IMR-90 (cell line): Measurements from ENCODE around the gene ABI3. TPM values are rescaled to one million over a fixed set of nuclear protein-coding genes. Genes with fewer than 3 reads are reported as not detected.

Experiments used
- ATAC-seq: fragments of 200-7000 bp; cut with Tn5 transposase; 2 replicates; pipeline ENCODE4 v1.9.1; 2020; ENCODE audit warnings: low read depth, mild to moderate bottlenecking, moderate library complexity
- BruUV-seq: library from RNA; stranded (reverse); fragments of 400-500 nt; replicated peaks from 2 replicates; lab custom pipeline; 2021; lab: Mats Ljungman, UMichigan
- CTCF ChIA-PET: fragments of 300-600 bp; formaldehyde crosslinking; extraction: SDS; loops from one replicate; lab custom pipeline; 2021; ENCODE audit warnings: antibody characterized with exemption; lab: Yijun Ruan, JAX
- POLR2A ChIA-PET: fragments of 300-600 bp; sonication (Branson Sonifier 250); formaldehyde crosslinking; loops from one replicate; lab custom pipeline; 2022; ENCODE audit warnings: antibody characterized with exemption; ENCODE audit not compliant: unreplicated experiment; lab: Charles Lee
- DNase-seq: peaks from one replicate; pipeline ENCODE4 v3.0.0; 2013
- H2AFZ ChIP-seq: replicated peaks from 2 replicates; pipeline ENCODE3; 2013; ENCODE audit warnings: low read length, mild to moderate bottlenecking; ENCODE audit not compliant: poor library complexity
- H2AK5ac ChIP-seq: 2 replicates; pipeline ENCODE4 v1.6.1; 2013; ENCODE audit warnings: low read depth, low read length, inconsistent platforms
- H2AK9ac ChIP-seq: replicated peaks from 2 replicates; pipeline ENCODE3; 2013; ENCODE audit warnings: mild to moderate bottlenecking, low read depth, low read length, moderate library complexity; ENCODE audit not compliant: poor library complexity
- H2BK120ac ChIP-seq: 2 replicates; pipeline ENCODE4 v1.6.1; 2013; ENCODE audit warnings: low read depth, low read length, inconsistent platforms
- H2BK15ac ChIP-seq: 3 replicates; pipeline ENCODE4 v1.6.1; 2013; ENCODE audit warnings: low read depth, low read length, inconsistent platforms
- H2BK20ac ChIP-seq: 2 replicates; pipeline ENCODE4 v1.6.1; 2013; ENCODE audit warnings: low read depth, mild to moderate bottlenecking, inconsistent platforms, low read length, moderate library complexity
- H2BK5ac ChIP-seq: 2 replicates; pipeline ENCODE4 v1.6.1; 2013; ENCODE audit warnings: mild to moderate bottlenecking, low read depth, low read length, inconsistent platforms; ENCODE audit not compliant: poor library complexity, severe bottlenecking
- H3K14ac ChIP-seq: replicated peaks from 2 replicates; pipeline ENCODE4 v1.6.1; 2013; ENCODE audit warnings: low read depth, low read length, inconsistent platforms
- H3K18ac ChIP-seq: 2 replicates; pipeline ENCODE4 v1.6.1; 2013; ENCODE audit warnings: low read depth, low read length, control low read depth
- H3K23ac ChIP-seq: 2 replicates; pipeline ENCODE4 v1.6.1; 2013; ENCODE audit warnings: low read depth, low read length, inconsistent platforms
- H3K27ac ChIP-seq: 2 replicates; pipeline ENCODE4 v1.5.1; 2013; ENCODE audit warnings: mild to moderate bottlenecking, control low read depth, low read length; ENCODE audit not compliant: insufficient read depth
- H3K27me3 ChIP-seq: 2 replicates; pipeline ENCODE4 v1.6.1; 2013; ENCODE audit warnings: low read length; ENCODE audit not compliant: control insufficient read depth, insufficient read depth
- H3K36me3 ChIP-seq: 2 replicates; pipeline ENCODE4 v1.6.1; 2013; ENCODE audit warnings: low read length, mixed read lengths; ENCODE audit not compliant: control insufficient read depth, insufficient read depth
- H3K4ac ChIP-seq: 2 replicates; pipeline ENCODE4 v1.6.1; 2013; ENCODE audit warnings: low read depth, low read length, inconsistent platforms
- H3K4me1 ChIP-seq: 2 replicates; pipeline ENCODE4 v1.6.1; 2013; ENCODE audit warnings: low read length, mixed read lengths; ENCODE audit not compliant: control insufficient read depth, insufficient read depth
- H3K4me2 ChIP-seq: 2 replicates; pipeline ENCODE4 v1.6.1; 2013; ENCODE audit warnings: low read depth, mild to moderate bottlenecking, control low read depth, low read length, moderate library complexity
- H3K4me3 ChIP-seq: 2 replicates; pipeline ENCODE4 v1.5.1; 2013; ENCODE audit warnings: low read depth, mild to moderate bottlenecking, control low read depth, low read length, moderate library complexity; ENCODE audit not compliant: insufficient read depth
- H3K56ac ChIP-seq: 2 replicates; pipeline ENCODE4 v1.6.1; 2013; ENCODE audit warnings: low read length, inconsistent platforms; ENCODE audit not compliant: insufficient read depth; ENCODE audit errors: extremely low read depth
- H3K79me1 ChIP-seq, 2 experiments: 2 replicates each; pipeline ENCODE4 v1.6.1; 2013; ENCODE audit warnings: low read length in 2 of 2, inconsistent platforms in 1 of 2, low read depth in 1 of 2
- H3K9ac ChIP-seq: 2 replicates; pipeline ENCODE4 v1.6.1; 2013; ENCODE audit warnings: low read depth, low read length, control low read depth
- H3K9me1 ChIP-seq: 2 replicates; pipeline ENCODE4 v1.6.1; 2013; ENCODE audit warnings: low read length, inconsistent platforms; ENCODE audit not compliant: insufficient read depth
- H3K9me3 ChIP-seq: 2 replicates; pipeline ENCODE4 v1.6.1; 2013; ENCODE audit warnings: low read length; ENCODE audit not compliant: control insufficient read depth, insufficient read depth
- H4K20me1 ChIP-seq: 2 replicates; pipeline ENCODE4 v1.6.1; 2013; ENCODE audit warnings: low read length, inconsistent platforms; ENCODE audit not compliant: insufficient read depth
- H4K5ac ChIP-seq: 2 replicates; pipeline ENCODE4 v1.6.1; 2013; ENCODE audit warnings: mild to moderate bottlenecking, low read depth, low read length, control low read depth
- H4K8ac ChIP-seq, 2 experiments: 2 replicates each; pipeline ENCODE4 v1.6.1; 2013; ENCODE audit warnings: low read depth in 2 of 2, low read length in 2 of 2, control low read depth in 1 of 2, inconsistent platforms in 1 of 2
- H4K91ac ChIP-seq: 2 replicates; pipeline ENCODE4 v1.6.1; 2013; ENCODE audit warnings: low read depth, low read length, inconsistent platforms; ENCODE audit not compliant: insufficient read depth
- BHLHE40 ChIP-seq: fragments of 150-350 bp; IDR thresholded peaks from 2 replicates; pipeline ENCODE4 v1.6.1; 2016; ENCODE audit warnings: mild to moderate bottlenecking, low read depth, low read length
- CEBPB ChIP-seq: IDR thresholded peaks from 2 replicates; pipeline ENCODE4 v1.6.1; 2012; ENCODE audit warnings: low read depth, low read length, improper control_type of control experiment
- CHD1 ChIP-seq: IDR thresholded peaks from 2 replicates; pipeline ENCODE4 v1.6.1; 2012; ENCODE audit warnings: low read depth, low read length, improper control_type of control experiment
- CTCF ChIP-seq: conservative IDR thresholded peaks from 2 replicates; pipeline ENCODE4 v1.5.1; 2012; ENCODE audit warnings: mild to moderate bottlenecking, low read depth, low read length, improper control_type of control experiment
- ELK1 ChIP-seq: fragments of 150-350 bp; IDR thresholded peaks from 2 replicates; pipeline ENCODE4 v1.6.1; 2016; ENCODE audit warnings: low read depth, mild to moderate bottlenecking, low read length, moderate library complexity, borderline replicate concordance
- FOS ChIP-seq: fragments of 150-350 bp; IDR thresholded peaks from 2 replicates; pipeline ENCODE4 v1.6.1; 2016; ENCODE audit warnings: low read depth, low read length
- MAFK ChIP-seq: IDR thresholded peaks from 2 replicates; pipeline ENCODE4 v1.6.1; 2012; ENCODE audit warnings: low read depth, low read length, improper control_type of control experiment
- MAZ ChIP-seq: IDR thresholded peaks from 2 replicates; pipeline ENCODE4 v1.6.1; 2012; ENCODE audit warnings: low read depth, mild to moderate bottlenecking, low read length, improper control_type of control experiment, moderate library complexity, borderline replicate concordance
- MXI1 ChIP-seq: IDR thresholded peaks from 2 replicates; pipeline ENCODE4 v1.6.1; 2012; ENCODE audit warnings: low read depth, mild to moderate bottlenecking, low read length, moderate library complexity, borderline replicate concordance
- NFE2L2 ChIP-seq: fragments of 150-350 bp; IDR thresholded peaks from 2 replicates; pipeline ENCODE4 v1.6.1; 2016; ENCODE audit warnings: low read depth, mild to moderate bottlenecking, low read length
- POLR2A ChIP-seq: IDR thresholded peaks from 2 replicates; pipeline ENCODE4 v1.6.1; 2012; ENCODE audit warnings: mild to moderate bottlenecking, low read depth, low read length
- RAD21 ChIP-seq: IDR thresholded peaks from 2 replicates; pipeline ENCODE4 v1.6.1; 2012; ENCODE audit warnings: low read length, improper control_type of control experiment
- RCOR1 ChIP-seq: IDR thresholded peaks from 2 replicates; pipeline ENCODE4 v1.6.1; 2012; ENCODE audit warnings: mild to moderate bottlenecking, low read length, improper control_type of control experiment; ENCODE audit not compliant: insufficient replicate concordance
- RFX5 ChIP-seq: IDR thresholded peaks from 2 replicates; pipeline ENCODE4 v1.8.0; 2012; ENCODE audit warnings: low read depth, mild to moderate bottlenecking, low read length, moderate library complexity
- SMC3 ChIP-seq: fragments of 150-350 bp; IDR thresholded peaks from 2 replicates; pipeline ENCODE4 v1.6.1; 2016; ENCODE audit warnings: low read depth, mild to moderate bottlenecking, antibody characterized with exemption, low read length, moderate library complexity
- USF2 ChIP-seq: fragments of 150-350 bp; IDR thresholded peaks from 2 replicates; pipeline ENCODE4 v1.6.1; 2017; ENCODE audit warnings: mild to moderate bottlenecking, antibody characterized with exemption, low read length, low read depth
- WGBS, 2 experiments: methylation state at CpG; one replicate each; pipeline versions ENCODE4 v1.1.5 to v1.1.7; 2013; ENCODE audit warnings: missing lambda C conversion rate in 2 of 2; ENCODE audit not compliant: insufficient read length in 1 of 2; ENCODE audit errors: extremely low coverage in 2 of 2; 5-methylcytosine and 5-hydroxymethylcytosine counted together
- dilution Hi-C: fragments of 300-500 bp; cut with HindIII; formaldehyde crosslinking; loops from one replicate; pipeline ENCODE4 v1.14.3; 2018; ENCODE audit warnings: low sequenced_read_pairs; ENCODE audit not compliant: unreplicated experiment
- in situ Hi-C: fragments of 300-500 bp; cut with MboI; formaldehyde crosslinking; loops from 3 replicates; pipeline ENCODE4 v1.14.3; 2019; ENCODE audit warnings: low sequenced_read_pairs, inconsistent platforms, mixed read lengths
- intact Hi-C: fragments of 100-400 bp; cut with micrococcal nuclease; formaldehyde crosslinking; loops from 2 replicates; pipeline ENCODE4 v1.10.0; 2022
- polyA plus RNA-seq, 3 experiments: library from polyadenylated mRNA; depleted of rRNA; stranded (reverse); fragments of >200 nt; gene quantifications; 2 replicates each; pipeline ENCODE4 v1.2.3, GENCODE V29; 2012; ENCODE audit warnings: low replicate concordance in 1 of 3
- total RNA-seq: library from RNA; depleted of rRNA; stranded (reverse); fragments of >200 nt; gene quantifications from 2 replicates; pipeline ENCODE4 v1.2.3, GENCODE V29; 2012

The ABI3 gene
- total and polyA plus RNA-seq, 2 of the 4 experiments (the other 2 are of a cell fraction), result 1.1 to 1.2 TPM

- DNase-seq, result no peak
- no peak overlapping the region for H2BK20ac ChIP-seq
- no TSS peak for BruUV-seq
- H3K4ac ChIP-seq, result no peak overlapping the region
- no peak overlapping the region for H4K8ac ChIP-seq
- intact Hi-C loops, result no loop called here
- H3K14ac ChIP-seq, result no peak overlapping the region
- H3K9me3 ChIP-seq, result no peaks in the 10 kb centered on the region
- H3K4me3 ChIP-seq, result no peak overlapping the region
- no peak overlapping the region for H3K56ac ChIP-seq
- no peak overlapping the region for H2AFZ ChIP-seq
- in situ Hi-C loops, result no loop called here
- no peak overlapping the region for H3K18ac ChIP-seq
- no peak for TF ChIP-seq SMC3
- no peak for TF ChIP-seq POLR2A
- no peak for TF ChIP-seq RAD21
- no peak for TF ChIP-seq CEBPB
- TF ChIP-seq CTCF, result no peak
- TF ChIP-seq MAZ, result no peak
- TF ChIP-seq NFE2L2, result no peak
- no peak for TF ChIP-seq FOS
- no peak for TF ChIP-seq ELK1
- no peak for TF ChIP-seq MXI1
- no peak for TF ChIP-seq CHD1
- no peak for TF ChIP-seq RCOR1
- no peak for TF ChIP-seq RFX5
- TF ChIP-seq BHLHE40, result no peak
- TF ChIP-seq USF2, result no peak
- no peak for TF ChIP-seq MAFK
- no peaks in the 10 kb centered on the region for H3K4me1 ChIP-seq
- no peak overlapping the region for H2BK5ac ChIP-seq
- H2BK120ac ChIP-seq, result no peak overlapping the region
- ChIA-PET CTCF (no interaction called here), POLR2A (no interaction called here)
- H2AK9ac ChIP-seq, result no peak overlapping the region
- no peak overlapping the region for H2AK5ac ChIP-seq
- no peak overlapping the region for H3K23ac ChIP-seq
- H4K91ac ChIP-seq, result no peak overlapping the region
- 0 out of 2 replicates have a peak, but pooled peaks cover 2% of the 10 kb centered on the region for H3K27me3 ChIP-seq
- no peak overlapping the region for H3K27ac ChIP-seq
- dilution Hi-C loops, result no loop called here
- no peak for ATAC-seq
- no peak overlapping the region for H3K4me2 ChIP-seq
- no peak overlapping the region for H3K9ac ChIP-seq
- no peaks in the 10 kb centered on the region for H4K20me1 ChIP-seq
- no peaks in the 10 kb centered on the region for H3K79me1 ChIP-seq
- H3K9me1 ChIP-seq, result no peaks in the 10 kb centered on the region
- H3K36me3 ChIP-seq, result no peaks in the 10 kb centered on the region
- no peak overlapping the region for H4K5ac ChIP-seq
- WGBS, 2 experiments, result no CpG with 5 or more reads among the region's 3 CpGs
- H2BK15ac ChIP-seq, result no peak overlapping the region
Observed at GRCh38 chr17:49267912-49268311, 57.4 kb downstream of the ABI3 start.
